Esophagus squamous epithelium (tissue), 5 donors: Measurements from ENCODE around the gene MAP1B. TPM values are rescaled to one million over a fixed set of nuclear protein-coding genes. Genes with fewer than 3 reads are reported as not detected.

Experiments
- DNase-seq: peaks from one replicate; lab custom pipeline; 2025; lab: John Stamatoyannopoulos, UW
- H3K27ac ChIP-seq, 4 donors: fragments of 200-600 bp; sonication (generic); one replicate each; pipeline ENCODE4 v1.5.1; 2016 to 2019; ENCODE audit warnings: mild to moderate bottlenecking in 1 of 4
- H3K27me3 ChIP-seq, 4 donors: fragments of 200-600 bp; sonication (generic); 1 replicate in 3 of 4; 2 replicates in 1 of 4; pipeline versions ENCODE4 v1.5.1 to v1.6.0; 2017 to 2021; ENCODE audit warnings: antibody characterized with exemption in 1 of 4
- H3K36me3 ChIP-seq, 3 donors: fragments of 200-600 bp; sonication (generic); one replicate each; pipeline ENCODE4 v1.5.1; 2016 to 2019
- H3K4me1 ChIP-seq, 3 donors: fragments of 200-600 bp; sonication (generic); one replicate each; pipeline ENCODE4 v1.5.1; 2017 to 2019
- H3K4me3 ChIP-seq, 4 donors: fragments of 200-600 bp; sonication (generic); 1 replicate in 3 of 4; 2 replicates in 1 of 4; pipeline ENCODE4 v1.5.1; 2016 to 2019; ENCODE audit warnings: mild to moderate bottlenecking in 2 of 4, moderate library complexity in 1 of 4
- H3K9me3 ChIP-seq, 3 donors: fragments of 200-600 bp; sonication (generic); one replicate each; pipeline ENCODE4 v1.5.1; 2016 to 2019
- CTCF ChIP-seq, 6 experiments: fragments of 450-650 bp in 4 of 6; fragments of 200-600 bp in 2 of 6; sonication (generic) in 2 of 6; IDR thresholded peaks; one replicate each; pipeline ENCODE4 v1.5.1; 2016 to 2019; ENCODE audit warnings: antibody characterized with exemption in 6 of 6, mild to moderate bottlenecking in 4 of 6, moderate library complexity in 4 of 6
- POLR2A ChIP-seq, 4 donors: fragments of 450-650 bp; IDR thresholded peaks; one replicate each; pipeline ENCODE4 v1.6.1; 2017; ENCODE audit warnings: antibody characterized with exemption in 4 of 4, mild to moderate bottlenecking in 4 of 4, moderate library complexity in 3 of 4
- WGBS, 2 donors: methylation state at CpG; one replicate each; pipeline ENCODE4 v1.1.5; 2018; 5-methylcytosine and 5-hydroxymethylcytosine counted together
- intact Hi-C: fragments of 100-400 bp; cut with DNase I; formaldehyde crosslinking; loops from one replicate; pipeline ENCODE4 v1.15.0; 2022
- small RNA-seq, 4 donors: library from RNA; depleted of rRNA; stranded (forward); fragments of <200 nt; gene quantifications; one replicate each; pipeline ENCODE3, GENCODE V24; 2016
- total RNA-seq, 4 donors: library from RNA; depleted of rRNA; stranded (reverse); fragments of >200 nt; gene quantifications; one replicate each; pipeline ENCODE4 v1.1.0, GENCODE V29; 2016
- donor health status: DM: yes; HTN: yes; CAD: no.

MAP1B gene
- total RNA-seq, 4 donors from 2014 or later, result 8.2 to 180 (median 29.6) TPM

DNA sequence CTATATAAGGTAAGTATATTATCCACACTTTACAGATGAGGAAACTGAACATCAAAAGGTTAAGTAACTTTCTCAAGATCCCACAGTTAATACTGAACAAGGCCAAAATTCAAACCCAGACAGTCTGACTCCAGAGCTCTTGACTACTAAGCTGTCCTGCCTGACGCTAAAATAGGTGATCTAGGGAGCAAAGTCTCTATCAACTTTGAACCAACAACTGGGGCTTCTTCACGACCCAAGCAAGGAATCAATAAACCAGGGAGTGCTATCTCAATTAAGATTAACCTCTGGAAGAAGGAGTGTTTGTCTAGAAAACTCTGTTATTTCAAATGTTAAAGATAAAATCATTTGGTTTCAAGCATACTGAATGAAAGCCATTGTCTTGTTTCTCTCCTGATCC lies 148.4 kb downstream of the MAP1B start:
- 97 to 98% methylated on average over 2 of the region's 2 CpGs for WGBS, 2 donors
- H3K9me3 ChIP-seq, result no peaks in the 10 kb centered on the region
- intact Hi-C loops, result no loop called here
- H3K36me3 ChIP-seq, result peaks cover 0 to 13% (median 0%) of the 10 kb centered on the region in 3 donors
- H3K4me1 ChIP-seq, result peaks cover 0 to 11% (median 0%) of the 10 kb centered on the region in 3 donors
- H3K4me3 ChIP-seq, result no peak overlapping the region
- no peak for TF ChIP-seq POLR2A (IDR thresholded peaks at IDR 0.05)
- no peak for TF ChIP-seq CTCF (IDR thresholded peaks at IDR 0.05)
- no peaks in the 10 kb centered on the region for H3K27me3 ChIP-seq
- no peak overlapping the region for H3K27ac ChIP-seq
- no peak for DNase-seq

DNA sequence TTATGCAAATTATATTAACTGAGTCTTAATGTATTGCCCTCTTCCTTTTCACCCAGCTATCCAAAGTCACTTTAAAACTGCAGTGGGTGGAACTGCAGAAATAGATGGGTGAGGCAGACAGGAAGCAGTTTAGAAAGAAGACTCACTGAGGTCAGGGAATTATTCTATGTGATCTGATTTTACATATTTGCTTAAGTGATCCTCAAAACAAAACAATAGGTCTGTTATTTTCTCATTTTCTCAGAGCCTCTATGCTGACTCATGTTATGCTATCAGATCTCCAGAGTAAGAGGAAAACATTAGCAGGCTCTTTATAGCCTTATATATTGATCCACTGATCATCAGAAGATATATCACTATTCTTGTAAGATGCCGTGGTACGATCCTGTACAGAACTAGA lies 149.3 kb downstream of the MAP1B start:
- 65 to 94% methylated on average over 2 of the region's 2 CpGs for whole genome bisulfite sequencing, 2 donors
- DNase-seq, result no peak
- Histone ChIP-seq H3K36me3 (peaks cover 0 to 13% (median 0%) of the 10 kb centered on the region in 3 donors), H3K4me1 (peaks cover 0 to 11% (median 0%) of the 10 kb centered on the region in 3 donors), H3K4me3 (no peak overlapping the region), H3K9me3 (no peaks in the 10 kb centered on the region), H3K27me3 (no peaks in the 10 kb centered on the region), H3K27ac (no peak overlapping the region)
- TF ChIP-seq POLR2A (IDR thresholded peaks at IDR 0.05) (no peak), CTCF (IDR thresholded peaks at IDR 0.05) (no peak)
- intact Hi-C loops, result no loop called here

Small RNA genes lying within 50 kb of the gene (small RNA-seq; reads per million reads assigned to genes)
- gene MIR4803, result 0 reads per million in 4 donors

Other genes starting within 250 kb of the MAP1B start
- 10 to 100 TPM; 33.7 to 60.0 (median 53.9) TPM for gene MRPS27, start 212.8 kb downstream of the MAP1B start, total RNA-seq
- gene PTCD2, start 212.9 kb downstream of the MAP1B start, total RNA-seq, result 1 to 10 TPM; 3.1 to 8.7 (median 5.7) TPM